Stimulated activated CD4-positive, alpha-beta T cell treated with anti-CD3 and anti-CD28 coated beads, Interleukin-12 subunit alpha, Interleukin-12 subunit beta, amount 100 ng/mL, for 24 hours (primary cell): ENCODE results near the gene AKAP6.

Source experiments
- DNase-seq, 2 experiments: peaks; one replicate each; pipeline ENCODE4 v3.0.0-alpha.2; 2020; ENCODE audit warnings: low read depth in 2 of 2

Gene AKAP6

DNA sequence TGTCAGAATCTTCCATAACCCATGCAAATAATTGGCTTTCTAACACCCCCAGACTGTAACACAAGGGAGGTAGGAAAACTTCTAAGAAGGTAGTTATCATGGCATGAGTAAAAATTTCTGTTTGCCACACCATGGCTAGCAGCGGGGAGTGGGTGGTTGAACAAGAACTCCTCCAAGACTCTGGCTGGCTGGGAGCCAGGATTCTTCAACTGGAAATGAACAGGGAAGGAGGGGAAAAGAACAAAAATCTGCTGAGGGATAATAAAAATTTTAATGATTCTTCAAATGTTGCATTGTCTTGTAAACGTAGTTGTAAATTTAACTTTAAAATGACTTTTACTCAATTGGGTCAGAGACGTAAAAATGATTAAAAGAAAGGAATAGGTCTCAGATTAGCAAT is 78.9 kb downstream of the AKAP6 start:
- DNase-seq: no peak

DNA sequence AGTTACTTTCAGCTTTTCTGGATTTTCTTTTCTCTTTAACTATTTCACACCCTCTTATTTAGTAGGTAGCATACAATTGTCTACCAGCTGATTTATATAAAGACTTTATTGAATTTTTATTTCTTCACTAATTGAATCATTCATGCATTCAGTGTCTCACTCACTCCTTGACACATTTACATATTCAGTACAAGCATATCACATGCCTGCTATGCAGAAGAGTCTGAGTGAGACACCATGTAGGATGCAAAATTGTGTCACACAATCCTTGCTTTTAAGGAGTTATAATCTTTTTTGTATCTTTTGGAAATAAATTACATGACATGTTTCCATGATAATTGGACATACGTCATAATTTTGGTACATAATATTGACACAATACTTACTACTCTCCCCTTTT is 83.0 kb downstream of the AKAP6 start:
- DNase-seq: no peak

DNA sequence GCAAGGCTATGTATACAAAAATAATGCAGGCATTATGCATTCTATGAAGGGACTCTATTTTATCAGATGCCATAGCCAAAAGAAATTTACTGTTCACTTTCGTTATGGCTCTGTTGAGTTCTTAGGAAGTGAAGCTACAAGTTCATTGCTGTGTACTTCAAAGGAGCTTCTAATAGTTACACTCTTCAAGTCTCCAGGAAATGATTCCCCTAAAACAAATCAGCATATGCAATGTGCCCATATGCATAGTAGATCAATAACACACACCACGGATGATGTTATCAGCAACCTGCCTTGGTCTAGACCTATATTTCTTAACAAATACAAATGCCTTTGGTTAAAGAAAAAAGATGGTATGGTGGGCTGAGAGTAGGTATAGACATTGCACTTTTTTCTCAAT is 83.4 kb downstream of the AKAP6 start:
- no peak for DNase-seq

DNA sequence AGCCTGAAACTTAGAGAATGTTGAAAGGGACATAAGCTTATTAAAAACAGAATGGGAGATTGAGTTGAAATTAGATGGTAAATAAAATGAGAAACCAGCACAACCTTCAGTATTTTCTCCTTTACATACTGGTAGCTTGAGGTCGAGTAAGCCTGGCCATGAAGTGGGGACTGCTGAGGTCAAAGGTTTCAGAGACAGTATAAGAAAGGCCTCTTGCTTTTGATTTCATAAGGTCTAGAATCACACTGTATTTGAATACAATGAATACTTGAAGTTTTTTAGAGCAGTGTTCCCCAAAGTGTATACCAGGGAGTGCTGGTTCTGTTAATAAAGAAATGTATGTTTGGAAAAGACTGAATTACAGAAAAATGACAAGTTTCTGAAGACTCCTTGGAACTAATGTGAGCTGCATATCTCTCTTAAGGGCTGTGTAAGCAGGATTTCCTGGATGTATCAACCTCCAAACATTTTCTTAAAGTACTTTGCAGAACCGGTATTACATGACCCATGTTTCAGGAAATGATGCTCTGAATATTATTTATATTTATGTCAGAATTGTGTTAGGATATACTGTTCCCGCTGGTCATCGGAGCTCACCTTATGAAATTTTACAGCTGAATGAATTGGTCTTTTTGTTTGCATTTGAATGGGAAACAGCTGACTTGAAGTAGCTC is 85.0 kb downstream of the AKAP6 start:
- DNase-seq: no peak

DNA sequence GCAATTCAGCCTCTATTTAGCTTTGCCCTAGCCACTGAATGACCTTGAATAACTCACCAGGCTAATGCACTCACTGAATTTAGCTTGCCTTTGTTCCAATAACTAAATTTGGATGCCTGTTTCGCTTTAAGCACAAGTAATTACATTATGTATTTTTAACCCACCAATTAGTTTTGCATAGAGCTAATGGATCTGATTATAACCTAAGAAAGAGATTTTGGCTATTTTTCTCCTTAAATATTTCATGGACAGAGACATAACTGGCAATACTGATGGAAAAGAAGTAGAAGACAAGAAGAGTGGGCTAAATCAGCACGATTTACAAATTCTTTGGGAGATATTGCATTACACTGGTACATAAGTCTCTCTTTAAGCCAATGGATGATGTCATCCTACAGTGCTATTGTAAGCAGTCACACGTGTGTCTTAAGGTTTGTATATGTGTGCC is 85.7 kb downstream of the AKAP6 start:
- DNase-seq: no peak

DNA sequence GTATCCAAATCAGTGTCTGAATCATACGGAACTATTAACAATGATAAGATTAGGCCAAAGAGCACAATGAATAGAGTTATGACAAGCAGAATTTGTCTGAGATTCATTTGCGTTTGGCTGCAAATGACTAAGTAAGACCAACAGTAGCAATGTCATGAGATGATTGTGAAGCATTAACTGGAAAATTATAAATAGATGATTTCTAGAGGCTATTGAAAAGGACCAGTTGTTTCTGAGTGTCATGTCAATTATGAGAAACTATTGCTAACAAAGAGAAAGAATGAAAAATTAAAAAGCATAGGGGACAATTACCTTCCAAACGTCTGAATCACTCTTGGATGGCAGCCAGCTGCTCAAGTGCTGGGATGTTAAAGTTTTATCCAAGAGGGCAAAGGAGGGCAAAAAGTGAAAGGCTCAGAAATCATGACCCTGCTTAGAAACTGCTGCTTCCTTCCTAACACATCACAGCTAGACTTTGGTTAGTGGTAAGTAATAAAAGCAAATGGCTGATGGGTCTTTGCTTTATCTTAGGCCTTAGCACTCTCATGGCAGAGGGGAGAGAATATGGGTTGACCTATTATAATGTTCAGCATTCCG is 89.0 kb downstream of the AKAP6 start:
- DNase-seq: no peak

DNA sequence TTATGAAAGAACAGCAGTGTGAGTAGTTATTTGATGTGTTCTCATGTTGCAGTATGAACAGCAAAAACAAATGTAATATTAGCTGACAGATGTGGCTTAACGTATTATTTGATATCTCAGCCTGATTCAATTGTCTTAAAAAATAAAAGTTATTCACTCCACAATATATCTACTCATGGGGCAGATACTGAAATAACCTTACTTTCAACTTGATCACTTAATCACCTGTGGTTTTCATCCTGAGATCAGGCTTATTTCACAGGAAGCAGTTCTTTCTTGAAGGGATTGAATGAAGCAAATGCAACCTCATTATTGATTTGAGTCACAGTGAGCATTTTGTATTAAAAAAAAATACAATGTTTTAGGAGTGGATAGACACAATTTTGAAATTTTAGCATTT is 90.3 kb downstream of the AKAP6 start:
- DNase-seq: no peak

DNA sequence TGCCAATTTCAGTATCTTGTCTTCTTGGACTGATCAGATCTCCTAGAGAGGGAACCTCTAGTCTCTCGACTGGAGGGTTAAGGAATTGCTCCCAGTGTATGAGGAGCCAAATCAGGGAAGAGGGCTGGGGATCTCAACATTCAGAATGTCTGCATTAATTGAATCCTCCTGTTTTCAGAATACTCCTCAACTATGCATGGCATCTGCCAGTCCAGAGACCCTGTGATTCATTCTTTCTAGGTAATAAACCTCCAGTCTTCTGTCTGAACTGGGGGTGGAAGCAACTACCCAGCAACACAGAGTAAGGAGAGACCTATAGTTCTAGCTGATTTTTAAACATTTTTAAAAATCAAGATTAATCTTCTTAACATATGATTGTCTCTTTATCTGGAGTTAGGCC is 92.7 kb downstream of the AKAP6 start:
- DNase-seq: no peak

DNA sequence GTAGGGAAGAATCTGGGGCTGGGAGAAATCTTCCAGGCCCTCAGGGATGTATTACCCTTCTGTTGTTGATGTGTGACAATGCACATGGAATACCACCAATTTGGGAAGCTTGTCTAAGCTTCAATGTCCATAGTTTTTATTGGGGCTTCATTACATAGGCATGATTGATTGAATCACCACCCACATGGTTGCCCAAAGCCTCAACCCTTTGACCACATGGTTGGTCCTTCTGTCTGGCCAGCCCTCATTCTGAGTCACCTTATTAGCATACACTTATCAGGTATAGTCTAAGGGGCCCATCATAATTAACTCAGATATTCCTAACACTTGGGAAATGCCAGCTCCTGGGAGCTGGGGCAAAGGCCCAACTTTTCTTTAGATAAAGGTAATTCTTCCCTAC is 93.3 kb downstream of the AKAP6 start:
- DNase-seq: no peak

DNA sequence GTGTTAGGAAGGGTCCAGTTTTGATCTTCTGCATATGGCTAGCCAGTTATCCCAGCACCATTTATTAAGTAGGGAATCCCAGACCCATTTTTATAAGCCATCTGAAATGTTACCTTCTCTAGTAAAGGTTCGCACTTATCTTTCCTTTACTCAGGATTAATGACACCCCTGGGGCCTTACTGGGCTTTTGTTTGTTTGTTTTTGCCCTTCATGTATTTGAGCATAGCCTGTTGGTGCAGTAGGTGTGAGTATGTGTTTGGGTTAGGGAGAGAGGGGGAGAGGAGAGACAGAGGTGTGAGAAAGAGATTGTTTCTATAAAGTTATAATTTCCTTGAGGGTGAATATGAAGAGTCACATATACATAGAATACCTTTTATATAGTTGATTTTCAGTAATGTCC is 96.9 kb downstream of the AKAP6 start:
- no peak for DNase-seq

DNA sequence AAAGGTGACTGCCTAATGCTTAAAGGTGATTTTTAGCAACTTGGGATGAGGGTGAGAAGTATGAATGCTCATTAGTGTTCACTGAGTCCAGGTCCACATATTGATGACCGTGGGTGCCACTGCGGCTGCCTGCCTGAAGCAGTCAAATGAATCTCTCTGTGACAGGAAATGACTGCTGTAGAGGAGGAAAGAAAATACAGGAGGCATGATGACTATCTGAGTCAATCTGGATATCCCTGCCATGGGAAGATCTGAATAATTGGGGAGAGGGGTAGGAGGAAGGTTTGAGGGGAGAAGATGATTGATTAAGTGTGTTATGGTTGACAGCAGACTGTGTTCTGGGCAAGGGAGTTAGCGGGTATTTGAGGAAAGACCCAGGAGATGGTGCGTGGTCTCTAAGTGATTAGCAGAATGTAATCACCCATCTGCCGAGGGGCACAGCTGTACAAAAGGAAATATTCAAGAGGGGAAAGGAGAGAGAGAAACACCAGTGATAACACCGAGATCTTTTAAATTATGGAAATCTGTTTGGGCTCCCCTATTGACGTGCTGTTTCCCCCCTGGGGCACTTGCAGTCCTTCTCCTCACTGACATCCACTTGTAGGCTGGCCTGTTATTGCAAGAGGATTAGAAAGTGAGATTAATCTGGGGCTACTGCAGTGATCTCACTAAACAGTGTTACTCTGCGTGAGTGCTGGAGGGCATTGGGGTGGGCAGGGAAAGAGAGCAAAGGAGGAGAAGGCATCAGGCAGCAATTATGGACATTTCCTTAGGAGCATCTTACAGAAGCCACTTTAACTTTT is 97.7 kb downstream of the AKAP6 start:
- DNase-seq: no peak

DNA sequence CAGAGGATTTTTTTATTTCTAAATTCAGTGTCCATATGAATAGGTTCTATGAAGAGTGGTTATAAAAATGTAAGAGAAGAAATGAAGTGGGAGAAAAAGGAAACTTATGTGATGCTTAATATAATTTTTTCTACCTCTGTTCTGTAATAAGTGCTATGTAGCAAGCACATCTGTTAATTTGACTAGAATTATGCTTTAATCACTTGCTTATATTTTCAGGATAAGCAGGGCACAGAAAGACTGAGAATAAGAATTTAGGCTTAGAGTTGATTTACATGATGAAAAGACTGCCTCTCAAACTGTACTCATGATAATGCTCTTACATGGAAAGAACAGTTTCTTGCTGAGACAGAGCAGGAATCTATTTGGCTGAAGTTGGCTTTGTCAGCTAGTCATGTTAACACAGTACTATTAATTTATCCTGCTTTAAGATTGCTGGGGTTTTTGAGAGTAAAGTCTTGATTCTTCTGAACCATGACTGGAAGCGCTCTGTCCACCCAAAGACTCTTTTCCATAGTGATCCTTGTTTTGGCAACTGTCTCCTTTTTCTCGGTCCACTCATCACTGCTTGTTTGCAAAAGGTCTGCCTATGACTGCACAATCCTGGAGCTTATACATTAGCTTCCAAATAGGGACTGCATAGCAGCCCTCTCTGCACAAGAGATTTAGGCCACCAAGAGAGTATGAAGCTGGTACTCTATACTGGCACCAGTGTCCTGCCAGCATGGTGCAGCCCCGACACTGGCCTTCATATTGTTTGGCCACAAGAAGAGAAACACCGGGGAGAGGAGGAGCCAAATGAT is 98.8 kb downstream of the AKAP6 start:
- no peak for DNase-seq

DNA sequence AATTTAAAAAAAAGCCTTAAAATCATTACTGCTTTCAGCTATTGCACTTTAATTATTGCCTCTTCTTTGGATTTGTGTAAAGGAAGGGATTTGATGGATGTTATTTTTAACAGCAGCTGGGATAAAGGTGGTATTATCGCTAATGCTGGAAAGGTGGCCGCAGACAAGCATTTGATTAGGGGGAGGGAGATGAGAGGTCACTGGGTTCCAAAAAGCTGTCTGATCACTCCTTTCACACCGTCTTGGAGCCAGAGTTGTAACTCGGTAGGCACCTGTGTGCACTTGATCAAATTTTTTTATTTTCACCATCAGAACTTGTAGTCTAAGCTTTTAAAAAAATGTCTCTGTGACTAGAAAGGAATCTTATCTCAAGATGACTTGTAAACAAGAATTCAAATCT is 99.8 kb downstream of the AKAP6 start:
- DNase-seq: no peak

DNA sequence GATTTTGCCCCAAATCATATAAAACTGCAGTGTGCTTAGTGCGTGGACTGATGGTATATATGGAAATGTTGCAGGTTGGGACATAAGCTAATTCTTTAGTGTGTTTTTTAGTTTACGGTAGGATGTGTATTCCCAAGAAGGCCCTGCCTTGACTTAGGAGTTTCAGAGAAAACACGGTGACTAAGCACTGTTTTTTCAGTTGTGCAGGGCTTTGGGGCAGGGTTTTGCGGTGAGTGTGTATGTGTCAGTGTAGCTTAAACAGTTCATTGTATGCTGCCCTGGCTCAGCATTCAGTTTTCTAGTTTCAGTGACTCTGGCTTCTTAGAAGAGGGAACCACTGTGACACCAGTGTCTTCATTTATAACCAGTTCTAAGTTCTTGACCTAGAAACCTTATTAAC is 101.2 kb downstream of the AKAP6 start:
- no peak for DNase-seq

DNA sequence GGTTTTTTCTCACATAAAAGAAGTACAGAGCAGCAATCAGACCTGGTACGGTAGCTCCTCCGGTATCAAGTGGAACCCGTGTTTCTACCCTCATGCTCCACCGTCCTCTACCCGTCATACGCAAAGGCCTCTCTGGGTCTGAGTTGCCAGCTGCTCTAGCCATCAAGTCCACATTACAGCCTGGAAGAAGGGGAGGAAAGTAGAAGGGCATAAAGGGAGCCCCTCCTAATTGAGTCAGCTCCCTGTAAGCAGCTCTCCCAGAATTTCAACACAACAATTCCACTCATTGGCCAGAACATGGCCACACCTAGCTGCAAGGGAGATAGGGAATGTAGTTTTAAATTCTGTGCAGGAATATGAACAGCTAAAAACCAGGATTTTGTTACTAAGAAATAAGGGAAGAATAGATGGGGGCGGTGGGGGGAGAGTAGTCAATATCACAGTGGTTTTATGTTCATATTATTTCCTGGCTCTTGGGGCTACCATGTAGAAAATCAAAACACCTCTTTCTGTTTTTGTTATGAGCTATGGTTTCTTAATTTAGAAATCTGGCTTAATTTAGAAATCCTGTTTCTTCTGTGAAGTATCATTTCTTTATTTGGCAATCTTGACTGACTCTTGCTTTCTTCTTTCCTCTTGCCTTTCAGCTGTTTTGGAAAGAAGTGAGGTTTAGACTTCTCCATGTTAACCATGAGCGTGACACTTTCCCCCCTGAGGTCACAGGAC is 103.9 kb downstream of the AKAP6 start:
- no peak for DNase-seq

DNA sequence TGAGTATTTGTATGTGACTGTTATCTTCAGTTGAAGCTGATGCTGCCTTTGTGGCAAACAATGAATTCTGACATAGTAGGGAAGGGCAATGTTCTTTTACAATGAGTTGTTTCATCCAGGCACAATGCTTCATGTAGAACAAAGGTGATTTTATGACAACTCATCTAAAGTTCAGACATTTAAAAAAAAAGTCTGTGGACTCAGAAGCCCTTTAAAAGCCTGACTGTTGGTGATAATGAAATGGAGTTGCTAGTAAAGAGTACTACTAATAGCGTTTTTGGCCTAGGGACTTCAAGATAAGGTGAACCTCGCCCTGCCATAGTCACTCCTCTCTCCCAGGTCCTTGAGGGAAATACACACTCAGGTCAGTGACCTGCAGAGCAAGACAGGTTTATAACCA is 105.1 kb downstream of the AKAP6 start:
- no peak for DNase-seq

DNA sequence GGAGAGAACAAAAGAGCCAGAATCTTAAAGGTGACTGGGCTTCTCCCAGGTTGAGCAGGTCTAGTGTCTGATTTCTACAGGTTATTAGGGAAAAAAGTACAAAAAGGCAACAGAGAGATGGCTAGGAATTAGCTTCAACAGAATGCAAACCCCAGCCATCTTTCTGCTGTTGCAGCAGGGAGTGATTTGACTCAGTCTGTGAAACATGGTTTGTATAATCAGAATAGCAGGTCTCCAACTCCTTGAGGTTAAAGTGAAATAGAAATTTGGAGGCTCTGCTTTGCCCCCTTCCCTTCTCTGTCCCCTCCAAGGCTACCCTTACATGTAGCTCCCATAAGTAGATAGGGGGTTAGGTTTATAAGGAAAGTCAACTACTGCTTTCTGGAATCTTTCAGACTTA is 105.8 kb downstream of the AKAP6 start:
- DNase-seq: no peak

DNA sequence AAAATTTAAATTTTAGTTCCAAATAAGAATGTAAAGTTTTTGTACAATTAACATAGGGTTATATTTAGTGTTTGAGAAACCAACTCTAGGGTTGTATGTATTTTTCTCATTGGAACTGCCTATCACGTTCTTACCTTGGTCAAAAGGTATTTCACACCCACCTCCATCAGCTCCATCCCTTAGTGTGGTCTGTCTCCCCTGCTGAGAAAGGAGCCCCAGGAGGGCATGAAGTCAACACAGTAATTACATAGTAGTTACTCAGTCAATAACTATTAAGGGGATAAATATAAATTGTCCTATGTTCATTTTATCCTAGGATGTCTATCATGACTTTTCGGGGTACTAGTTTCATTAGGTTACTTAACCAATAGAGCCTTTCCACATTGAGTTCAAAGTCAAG is 106.3 kb downstream of the AKAP6 start:
- DNase-seq: no peak

DNA sequence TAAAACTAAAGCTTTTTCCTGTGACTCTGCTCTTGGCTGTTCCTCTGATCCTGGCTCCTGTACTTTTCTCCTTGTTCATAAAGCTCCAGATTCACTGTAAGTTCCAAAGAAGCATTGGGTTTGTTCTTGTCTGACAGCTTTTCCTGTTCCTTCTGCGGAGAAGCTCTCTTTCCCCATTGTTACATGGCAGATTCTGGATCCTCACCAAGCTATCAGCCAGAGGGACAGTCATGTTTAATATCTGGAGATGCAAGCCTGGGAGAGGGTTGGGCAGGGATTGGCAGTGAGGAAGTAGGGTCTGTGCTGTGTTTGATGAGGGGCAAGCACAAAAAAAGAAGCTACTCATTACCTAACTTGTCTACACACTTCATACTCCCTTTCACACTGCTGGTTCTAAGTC is 107.9 kb downstream of the AKAP6 start:
- no peak for DNase-seq

DNA sequence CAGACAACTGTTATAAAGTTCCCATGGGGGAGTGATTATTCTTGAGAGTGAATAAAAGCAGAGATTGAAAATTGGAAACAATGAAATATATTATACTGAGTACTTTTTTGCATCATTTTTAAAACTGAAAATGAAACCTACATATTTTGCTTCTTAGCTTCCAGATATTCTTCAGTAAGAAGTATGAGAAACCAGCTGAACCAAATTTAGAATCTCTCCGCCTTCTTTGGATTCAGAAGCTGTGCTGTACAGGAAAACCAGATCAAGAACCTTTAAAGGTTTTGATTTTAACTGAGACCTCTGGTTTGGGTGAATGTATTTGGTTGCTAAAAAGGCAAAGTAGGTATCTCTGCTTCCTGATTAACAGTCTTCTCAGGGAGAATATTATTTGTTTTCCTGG is 109.4 kb downstream of the AKAP6 start:
- DNase-seq: no peak

DNA sequence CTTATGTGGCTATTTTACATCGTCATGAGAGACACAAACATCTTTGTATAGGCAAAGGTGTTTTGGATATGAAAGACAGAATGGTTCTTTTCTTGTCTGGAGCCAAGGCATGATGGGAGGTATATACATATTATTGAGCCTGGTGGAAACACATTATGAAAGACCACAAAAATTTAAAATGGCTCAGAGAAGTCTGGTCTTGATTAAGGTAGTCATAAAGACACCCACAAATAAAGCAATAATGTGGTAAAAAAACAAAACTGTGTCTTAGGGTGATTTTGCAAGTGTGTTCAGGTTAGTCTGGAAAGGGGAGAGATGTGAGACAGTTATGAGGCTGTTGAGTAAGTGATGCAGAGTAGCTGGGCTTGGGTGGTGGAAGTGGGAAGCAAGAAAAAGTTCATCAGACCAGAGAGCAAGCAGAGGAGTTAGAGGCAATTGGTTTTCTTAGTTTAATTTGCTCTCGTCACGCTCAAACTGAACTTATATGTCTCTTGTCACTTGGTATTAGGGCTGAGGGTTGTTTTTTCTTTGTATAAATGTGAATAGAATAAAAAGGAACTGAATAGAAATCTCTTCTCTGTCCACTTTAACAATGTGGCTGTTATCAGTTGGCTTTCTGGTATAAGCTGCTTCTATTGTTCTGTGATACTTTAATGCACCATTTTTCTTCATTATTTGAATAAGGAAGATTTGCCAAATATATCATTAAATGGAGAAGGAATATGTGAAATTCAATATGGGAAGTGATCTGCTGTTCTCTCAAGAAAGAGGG is 115.0 kb downstream of the AKAP6 start:
- DNase-seq: no peak
